ENCODE results near the gene NUDT5. TPM values are rescaled to one million over a fixed set of nuclear protein-coding genes. Genes with fewer than 3 reads are reported as not detected.

The NUDT5 gene
- polyA plus RNA-seq, 1 donor (not counting 4 experiments of a cell fraction or from before 2014, with no cell fraction given): 125 TPM

DNA sequence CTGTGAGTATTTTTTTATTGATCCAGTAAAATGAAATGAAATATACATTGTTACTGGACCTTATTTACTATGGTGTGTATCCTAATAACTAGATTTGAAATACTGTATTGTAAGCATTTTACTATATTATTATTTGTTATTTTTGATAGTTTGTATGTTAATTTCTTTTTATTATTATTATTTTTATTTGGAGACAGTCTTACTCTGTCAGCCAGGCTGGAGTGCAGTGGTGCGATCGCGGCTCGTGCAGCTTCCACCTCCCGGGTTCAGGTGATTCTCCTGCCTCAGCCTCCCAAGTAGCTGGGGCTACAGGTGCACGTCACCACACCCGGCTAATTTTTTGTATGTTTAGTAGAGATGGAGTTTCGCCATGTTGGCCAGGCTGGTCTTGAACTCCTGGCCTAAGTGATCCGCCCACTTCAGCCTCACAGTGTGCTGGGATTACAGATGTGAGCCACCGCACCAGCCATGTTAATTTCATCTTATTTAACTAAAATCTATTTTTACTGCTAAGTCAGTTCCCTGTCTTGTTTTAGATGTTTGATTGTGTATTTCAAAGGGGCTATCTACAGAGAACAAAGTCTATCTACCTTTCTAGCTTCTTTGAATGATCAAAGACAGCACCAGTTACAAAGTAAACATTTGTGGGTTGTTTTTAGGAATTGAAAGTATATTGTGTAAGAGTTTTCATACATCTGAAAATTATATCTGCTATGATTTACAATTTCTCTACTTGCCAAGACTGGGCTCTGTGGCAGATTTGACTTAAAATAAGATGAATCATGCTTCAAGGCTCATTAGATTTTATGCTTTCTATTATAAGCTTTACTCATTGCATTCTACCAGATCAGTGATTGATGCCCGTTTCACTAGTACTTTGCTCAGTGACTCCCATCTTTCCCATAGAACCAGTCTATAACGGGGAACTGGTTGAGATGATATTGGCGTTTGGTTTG is 41.9 kb upstream of the NUDT5 start:
- H3K4me3 ChIP-seq (ENCODE audit: control insufficient read depth in 2 of 3, extremely low read depth in 1 of 3, insufficient read depth in 2 of 3, low read depth in 1 of 3, low read length in 3 of 3): no peak overlapping the region
- H3K9me3 ChIP-seq (ENCODE audit: control insufficient read depth, low read depth, low read length): no peaks in the 10 kb centered on the region
- TF ChIP-seq EZH2 (IDR thresholded peaks at IDR 0.05; ENCODE audit: low read length) (no peak), CTCF (optimal IDR thresholded peaks at IDR 0.05 in 1 of 3, IDR thresholded peaks at IDR 0.05 in 1 of 3, conservative IDR thresholded peaks at IDR 0.05 in 1 of 3; ENCODE audit: extremely low read depth in 1 of 3, insufficient read depth in 2 of 3, low read length in 3 of 3) (no peak)
- H3K79me2 ChIP-seq (ENCODE audit: control insufficient read depth, insufficient read depth, low read length): peaks cover 3% of the 10 kb centered on the region
- H4K20me1 ChIP-seq (ENCODE audit: control insufficient read depth, extremely low read depth, insufficient read depth, low read length): no peaks in the 10 kb centered on the region
- no peak overlapping the region for H3K9ac ChIP-seq (ENCODE audit: control insufficient read depth, extremely low read depth, insufficient read depth, low read length)
- peaks cover 9 to 14% of the 10 kb centered on the region in 2 experiments for H3K36me3 ChIP-seq (ENCODE audit: control insufficient read depth in 2 of 2, extremely low read depth in 1 of 2, insufficient read depth in 2 of 2, low read length in 2 of 2)
- no peak overlapping the region for H3K4me2 ChIP-seq (ENCODE audit: control insufficient read depth, extremely low read depth, insufficient read depth, low read depth, low read length)
- H3K4me1 ChIP-seq (ENCODE audit: control insufficient read depth, extremely low read depth, insufficient read depth, low read length): peaks cover 17% of the 10 kb centered on the region
- no peak for DNase-seq (ENCODE audit: low read depth, low spot score)
- dilution Hi-C loops (cut with MboI; ENCODE audit: extremely low pct_ligation_motif_present, low sequenced_read_pairs): no loop called here
- no peaks in the 10 kb centered on the region for H3K9me1 ChIP-seq (ENCODE audit: control insufficient read depth, extremely low read depth, insufficient read depth, low read length)
- H2AFZ ChIP-seq (ENCODE audit: control insufficient read depth, low read length): no peak overlapping the region
- no peak overlapping the region for H3K27ac ChIP-seq (ENCODE audit: control insufficient read depth, insufficient read depth, low read length)
- FAIRE-seq: no peak
- no peaks in the 10 kb centered on the region for H3K27me3 ChIP-seq (ENCODE audit: control insufficient read depth, extremely low read depth, insufficient read depth, low read length)

- Histone ChIP-seq H3K9me3 (ENCODE audit: control insufficient read depth, low read depth, low read length) (no peaks in the 10 kb centered on the region), H2AFZ (ENCODE audit: control insufficient read depth, low read length) (no peak overlapping the region), H3K4me1 (ENCODE audit: control insufficient read depth, extremely low read depth, insufficient read depth, low read length) (peaks cover 3% of the 10 kb centered on the region), H3K27me3 (ENCODE audit: control insufficient read depth, extremely low read depth, insufficient read depth, low read length) (no peaks in the 10 kb centered on the region), H3K9me1 (ENCODE audit: control insufficient read depth, extremely low read depth, insufficient read depth, low read length) (no peaks in the 10 kb centered on the region), H4K20me1 (ENCODE audit: control insufficient read depth, extremely low read depth, insufficient read depth, low read length) (no peaks in the 10 kb centered on the region), H3K27ac (ENCODE audit: control insufficient read depth, insufficient read depth, low read length) (no peak overlapping the region), H3K4me3 (ENCODE audit: control insufficient read depth in 2 of 3, extremely low read depth in 1 of 3, insufficient read depth in 2 of 3, low read depth in 1 of 3, low read length in 3 of 3) (no peak overlapping the region), H3K4me2 (ENCODE audit: control insufficient read depth, extremely low read depth, insufficient read depth, low read depth, low read length) (no peak overlapping the region), H3K79me2 (ENCODE audit: control insufficient read depth, insufficient read depth, low read length) (no peaks in the 10 kb centered on the region), H3K9ac (ENCODE audit: control insufficient read depth, extremely low read depth, insufficient read depth, low read length) (no peak overlapping the region), H3K36me3 (ENCODE audit: control insufficient read depth in 2 of 2, extremely low read depth in 1 of 2, insufficient read depth in 2 of 2, low read length in 2 of 2) (peaks cover 12 to 17% of the 10 kb centered on the region in 2 experiments)
- dilution Hi-C loops (cut with MboI; ENCODE audit: extremely low pct_ligation_motif_present, low sequenced_read_pairs): no loop called here
- FAIRE-seq (no peak), DNase-seq (ENCODE audit: low read depth, low spot score) (no peak)
- TF ChIP-seq CTCF (optimal IDR thresholded peaks at IDR 0.05 in 1 of 3, IDR thresholded peaks at IDR 0.05 in 1 of 3, conservative IDR thresholded peaks at IDR 0.05 in 1 of 3; ENCODE audit: extremely low read depth in 1 of 3, insufficient read depth in 2 of 3, low read length in 3 of 3) (no peak), EZH2 (IDR thresholded peaks at IDR 0.05; ENCODE audit: low read length) (no peak)
Observed at GRCh38 chr10:12235796-12236195, 40.1 kb upstream of the NUDT5 start.
